NCI-H345 treated with DMSO at 0.1 percent for 48 hours (cell line): ENCODE data around the gene SLC5A10.
"Not testable (repeated sequence)": the region's sequence is repeated elsewhere in the genome, so short reads cannot be mapped to it uniquely, and the experiment has no call there.

ENCODE experiments used
- DNase-seq: peaks from one replicate; lab custom pipeline; 2025; ENCODE audit not compliant: unreplicated experiment; lab: John Stamatoyannopoulos, UW

Gene SLC5A10

GRCh38 chr17:19016297-19016696 is 64.3 kb downstream of the SLC5A10 start:
- DNase-seq = no peak

DNA sequence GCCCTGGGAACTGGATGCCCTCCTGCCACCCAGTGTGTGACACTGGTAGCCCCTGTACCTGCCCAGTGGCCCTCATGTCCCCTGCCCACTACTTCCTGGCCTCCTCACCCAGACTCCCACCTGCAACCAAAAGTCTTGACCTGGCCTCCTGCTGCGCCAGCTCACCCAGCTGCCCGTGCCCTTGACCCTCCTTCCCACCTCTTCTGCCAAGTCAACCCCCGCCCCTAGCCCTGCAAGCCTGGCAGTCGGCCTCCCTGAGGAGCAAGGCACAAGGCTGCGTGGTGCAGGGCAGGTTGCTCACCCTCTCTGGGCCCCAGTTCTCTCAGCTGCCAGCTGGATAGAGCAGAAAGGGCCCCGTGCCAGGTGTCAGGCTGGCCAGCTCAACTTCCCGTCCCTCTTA is 64.9 kb downstream of the SLC5A10 start:
- DNase-seq = no peak

- DNase-seq = no peak
Observed at GRCh38 chr17:19017401-19017800, 65.4 kb downstream of the SLC5A10 start.

DNA sequence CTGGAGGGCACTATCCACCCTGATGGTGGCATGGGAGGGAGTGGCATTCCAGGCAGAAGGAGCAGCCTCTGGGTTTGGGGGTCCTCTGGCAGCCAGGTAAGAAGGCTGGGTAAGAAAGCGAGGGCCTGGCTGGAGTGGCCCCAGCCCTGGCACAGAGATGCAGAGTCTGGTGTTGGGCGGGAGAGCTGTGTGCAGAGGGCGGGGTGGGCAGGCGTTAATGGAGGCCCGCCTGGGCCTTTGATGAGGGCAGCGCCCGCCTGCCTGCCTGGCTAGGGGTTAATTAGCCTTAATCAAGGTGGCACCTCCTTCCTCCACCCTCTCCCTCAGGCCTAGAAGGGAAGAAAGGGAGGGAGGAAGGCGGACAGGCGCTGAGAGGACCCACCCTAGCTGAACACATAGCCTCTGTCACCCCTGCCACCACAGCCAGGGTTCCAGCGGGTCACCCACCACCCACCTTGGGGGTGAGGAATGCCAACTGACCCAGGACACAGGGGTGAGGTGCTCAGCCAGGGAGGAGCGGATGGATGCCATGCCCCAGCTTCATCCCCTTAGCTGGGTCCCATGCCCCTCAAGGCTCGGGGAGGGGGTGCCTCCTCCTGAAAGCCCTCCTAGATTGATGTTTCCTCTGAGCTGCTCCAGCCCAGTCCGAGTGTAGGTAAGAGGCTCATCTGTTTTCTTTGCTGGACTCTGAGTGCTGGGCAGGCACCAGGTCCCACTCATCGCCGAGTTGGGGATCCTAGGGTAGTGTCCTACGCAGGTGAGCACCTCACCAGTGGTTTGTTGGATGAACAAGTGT is 66.0 kb downstream of the SLC5A10 start:
- DNase-seq = no peak

DNA sequence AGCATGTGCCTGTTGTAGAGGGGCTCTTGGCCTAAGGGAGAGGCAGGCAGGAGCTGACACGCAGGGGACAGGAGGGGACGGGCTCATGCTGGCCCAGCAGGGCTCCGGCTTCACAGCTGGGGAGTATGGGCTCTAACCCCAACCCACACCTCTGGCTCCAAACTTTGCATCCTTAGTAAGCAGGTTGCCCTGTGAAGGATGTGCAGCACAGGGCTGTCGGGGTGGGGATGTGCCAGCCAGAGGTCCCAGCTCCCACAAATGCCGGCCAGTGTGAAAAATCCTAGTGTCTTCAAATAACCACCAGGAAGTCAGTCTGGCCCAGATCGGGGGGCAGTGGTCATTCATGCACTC is 66.6 kb downstream of the SLC5A10 start:
- no peak for DNase-seq

DNA sequence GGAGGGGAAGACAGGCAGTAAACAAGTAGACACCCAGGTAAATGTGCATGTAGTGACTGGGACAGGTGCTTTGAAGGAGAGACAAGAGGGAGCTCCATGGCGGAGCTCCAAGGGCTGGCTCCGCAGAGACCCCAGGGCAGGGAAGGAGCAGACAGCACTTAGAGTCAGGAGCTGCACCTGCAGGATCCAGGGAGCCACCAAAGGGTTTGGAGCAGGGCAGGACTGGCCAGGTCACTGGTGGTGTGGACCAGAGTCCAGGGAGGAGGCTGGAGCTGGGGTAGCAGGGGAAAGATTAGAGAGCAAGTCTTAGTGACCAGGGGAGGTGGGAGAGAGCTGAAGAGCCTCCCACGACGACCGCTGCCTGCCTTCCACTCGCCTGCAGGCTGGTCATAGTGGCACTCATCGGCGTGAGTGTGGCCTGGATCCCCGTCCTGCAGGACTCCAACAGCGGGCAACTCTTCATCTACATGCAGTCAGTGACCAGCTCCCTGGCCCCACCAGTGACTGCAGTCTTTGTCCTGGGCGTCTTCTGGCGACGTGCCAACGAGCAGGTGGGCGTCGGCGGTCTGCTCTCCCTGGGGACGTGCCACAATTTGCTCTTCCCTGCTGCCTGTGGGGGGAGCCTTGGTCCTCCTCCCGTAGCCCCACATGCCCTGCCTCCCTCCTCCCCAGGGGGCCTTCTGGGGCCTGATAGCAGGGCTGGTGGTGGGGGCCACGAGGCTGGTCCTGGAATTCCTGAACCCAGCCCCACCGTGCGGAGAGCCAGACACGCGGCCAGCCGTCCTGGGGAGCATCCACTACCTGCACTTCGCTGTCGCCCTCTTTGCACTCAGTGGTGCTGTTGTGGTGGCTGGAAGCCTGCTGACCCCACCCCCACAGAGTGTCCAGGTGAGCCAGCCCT is 67.3 kb downstream of the SLC5A10 start:
- DNase-seq = no peak

DNA sequence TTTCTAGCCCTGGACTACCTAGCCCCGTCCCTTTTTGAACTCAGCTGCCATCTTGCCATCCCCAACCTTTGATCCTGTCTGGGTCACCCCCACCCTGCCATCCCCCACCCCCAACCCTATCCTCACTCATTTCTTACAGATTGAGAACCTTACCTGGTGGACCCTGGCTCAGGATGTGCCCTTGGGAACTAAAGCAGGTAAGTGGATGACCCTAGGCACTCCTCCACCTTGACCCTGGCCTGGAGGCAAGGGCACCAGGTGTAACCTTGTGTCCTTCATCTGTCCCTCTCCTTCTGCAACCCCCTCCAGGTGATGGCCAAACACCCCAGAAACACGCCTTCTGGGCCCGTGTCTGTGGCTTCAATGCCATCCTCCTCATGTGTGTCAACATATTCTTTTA is 68.1 kb downstream of the SLC5A10 start:
- no peak for DNase-seq

DNA sequence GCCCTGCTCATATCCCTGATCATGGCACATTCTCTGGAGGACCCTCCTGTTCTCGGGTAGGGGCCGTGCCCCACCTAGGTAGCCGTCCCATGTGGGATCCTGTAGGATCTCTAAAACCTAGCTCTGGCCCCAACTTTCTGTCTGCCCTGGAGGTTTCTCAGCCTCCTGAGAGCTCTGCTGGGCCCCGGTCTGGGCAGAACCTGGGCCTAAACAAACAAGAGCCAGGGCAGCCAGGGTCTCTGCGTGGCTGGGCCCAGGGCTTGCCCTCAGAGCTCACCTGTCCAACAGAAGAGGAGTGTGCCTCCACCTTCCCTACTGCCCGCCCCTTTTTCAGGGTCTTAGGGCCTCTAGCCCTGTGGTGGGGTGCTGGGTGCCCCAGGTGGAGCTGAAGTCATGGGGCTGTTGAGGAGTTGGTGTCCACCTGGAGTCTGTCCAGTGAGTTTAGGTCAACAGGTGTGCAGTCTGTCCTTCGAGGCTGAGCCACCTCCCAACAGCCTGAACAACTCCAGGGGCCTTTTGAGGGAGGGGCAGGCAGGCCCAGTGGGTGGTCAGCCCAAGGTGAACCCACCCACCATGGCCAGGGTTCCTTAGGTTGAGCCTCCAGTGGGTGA is 69.2 kb downstream of the SLC5A10 start:
- DNase-seq = not testable (repeated sequence)

DNA sequence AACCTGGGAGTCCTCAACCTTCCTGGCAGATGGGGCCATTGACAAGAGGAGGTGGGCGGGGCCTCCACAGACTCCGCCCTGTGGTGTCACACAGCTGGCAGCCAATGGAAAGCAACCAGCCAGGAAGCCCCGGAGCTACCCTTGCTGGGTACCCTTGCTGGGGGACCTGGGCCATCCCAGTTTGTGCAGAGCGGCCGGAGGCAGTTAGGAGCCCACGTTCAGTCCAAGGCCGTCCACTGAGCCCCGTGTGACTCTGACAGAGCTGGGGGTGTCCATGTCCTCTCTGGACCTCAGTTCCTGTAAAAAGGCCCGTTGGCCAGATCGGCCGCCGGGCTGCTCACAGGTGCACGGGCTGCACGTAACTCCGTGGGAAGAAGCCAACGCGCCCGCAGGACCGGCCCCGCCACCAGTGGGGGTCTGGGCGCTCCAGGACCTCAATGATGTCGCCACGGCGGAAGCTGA is 69.7 kb downstream of the SLC5A10 start:
- DNase-seq = no peak

DNA sequence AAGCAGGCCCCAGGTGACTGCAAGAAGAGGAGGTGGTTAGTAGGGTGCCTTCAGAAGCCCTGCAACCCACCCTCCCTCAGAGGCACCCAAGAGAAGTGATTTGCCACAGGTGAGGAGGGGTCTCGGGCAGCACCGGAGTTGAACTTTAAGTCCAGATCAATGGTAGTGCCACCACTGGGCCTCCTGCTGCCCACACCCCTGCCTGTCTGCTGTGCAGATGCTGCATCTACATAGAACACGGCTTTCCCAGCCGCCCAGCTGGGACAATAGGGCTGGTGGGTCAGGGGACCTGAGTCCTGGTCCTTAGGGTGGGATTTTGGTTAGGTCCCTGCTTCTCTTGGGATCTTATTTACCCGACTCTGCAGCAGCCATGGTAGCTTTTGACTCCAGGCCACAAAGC is 70.2 kb downstream of the SLC5A10 start:
- no peak for DNase-seq

DNA sequence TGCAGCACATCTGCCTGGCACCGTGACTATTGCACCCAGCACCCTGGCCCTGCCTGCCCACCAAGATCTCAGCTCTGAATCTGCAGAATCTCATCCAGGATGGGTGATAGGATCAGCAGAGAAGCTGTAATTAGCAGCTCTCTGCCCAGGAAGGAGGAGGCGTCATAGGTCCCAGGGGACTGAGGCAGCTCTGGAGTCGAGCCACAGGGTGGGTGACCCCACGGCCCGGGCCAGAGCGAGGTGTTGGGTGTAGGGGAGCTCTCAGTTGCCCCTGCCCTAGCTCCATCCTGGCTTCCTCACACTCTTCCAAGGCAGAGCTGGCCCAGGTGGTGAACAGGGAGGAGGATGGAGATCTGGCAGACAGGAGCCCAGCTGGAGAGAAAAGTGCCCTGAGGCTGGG is 70.8 kb downstream of the SLC5A10 start:
- DNase-seq = no peak

- no peak for DNase-seq
Observed at GRCh38 chr17:19023209-19023999, 71.4 kb downstream of the SLC5A10 start.

- DNase-seq = no peak
Observed at GRCh38 chr17:19024101-19025078, 72.4 kb downstream of the SLC5A10 start.

DNA sequence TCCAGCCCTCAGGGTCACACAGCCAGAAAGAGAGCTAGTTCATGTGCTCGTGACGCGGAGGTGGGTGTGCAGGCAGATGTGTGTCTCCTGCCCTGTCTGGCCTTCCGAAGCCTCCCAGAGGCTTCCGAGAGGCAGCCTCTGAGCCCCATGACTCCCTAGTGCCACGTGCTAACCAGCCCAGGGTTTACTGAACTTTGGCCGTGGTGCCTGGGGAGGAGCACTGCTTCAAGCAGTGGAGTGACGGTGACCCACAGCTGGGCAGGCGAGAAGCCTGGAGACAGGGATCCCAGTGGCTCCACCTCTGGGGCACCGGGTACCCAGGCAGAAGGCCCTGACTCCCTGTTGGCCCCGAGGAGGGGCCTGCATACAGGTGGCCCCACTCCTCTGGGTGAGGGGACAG is 76.7 kb downstream of the SLC5A10 start:
- not testable (repeated sequence) for DNase-seq

GRCh38 chr17:19029740-19030139 is 77.8 kb downstream of the SLC5A10 start:
- DNase-seq = not testable (repeated sequence)

DNA sequence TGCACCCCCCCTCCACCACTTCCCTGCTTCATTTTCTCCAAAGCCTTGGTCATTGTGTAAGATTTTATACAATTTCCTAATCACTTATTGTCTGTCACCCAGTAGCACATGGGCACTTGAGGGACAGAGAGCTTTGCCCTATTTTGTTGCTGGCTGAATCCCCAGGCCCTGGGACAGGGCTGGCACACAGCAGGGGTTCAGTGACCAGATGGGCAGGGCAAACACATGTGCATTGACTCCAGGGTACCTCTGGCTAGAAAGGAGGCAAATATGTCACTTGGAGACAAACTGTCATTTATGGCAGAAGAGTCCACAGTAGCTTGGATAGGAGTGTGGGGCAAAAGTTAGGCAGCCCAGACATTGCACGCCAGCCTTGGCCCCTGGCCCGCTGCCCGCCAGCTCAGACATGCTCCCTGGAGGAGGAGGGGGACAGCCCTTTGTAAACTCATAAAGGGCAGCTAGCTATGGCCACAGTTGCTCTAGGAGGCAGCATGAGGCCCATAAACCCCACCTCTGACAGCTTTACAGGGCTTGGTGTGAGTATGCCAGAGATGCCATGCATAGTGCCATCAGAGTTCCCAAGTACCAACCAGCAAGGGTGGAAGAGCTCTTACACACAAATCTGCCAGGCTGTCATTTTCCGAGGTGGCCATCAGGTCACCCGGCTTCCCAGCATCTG is 78.9 kb downstream of the SLC5A10 start:
- not testable (repeated sequence) for DNase-seq

DNA sequence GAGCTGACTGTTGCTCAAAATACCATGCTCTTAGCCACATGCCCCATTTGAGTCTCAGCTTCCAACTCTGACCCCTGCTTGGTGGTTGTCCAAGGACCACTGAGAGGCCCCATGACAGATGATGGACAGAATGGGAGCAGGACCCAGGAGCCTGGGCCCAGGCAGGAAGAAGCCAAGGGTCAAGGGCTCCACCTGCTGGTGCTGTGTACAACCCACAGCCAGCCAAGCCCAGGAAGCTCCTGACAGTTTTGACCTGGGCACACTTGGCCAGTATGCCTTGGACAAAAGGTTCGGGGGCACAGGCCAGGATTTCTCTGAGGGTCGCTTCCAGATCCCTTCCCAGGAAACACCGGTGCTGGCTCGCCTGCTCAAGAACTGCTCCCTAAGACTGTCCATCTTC is 79.8 kb downstream of the SLC5A10 start:
- DNase-seq = not testable (repeated sequence)

DNA sequence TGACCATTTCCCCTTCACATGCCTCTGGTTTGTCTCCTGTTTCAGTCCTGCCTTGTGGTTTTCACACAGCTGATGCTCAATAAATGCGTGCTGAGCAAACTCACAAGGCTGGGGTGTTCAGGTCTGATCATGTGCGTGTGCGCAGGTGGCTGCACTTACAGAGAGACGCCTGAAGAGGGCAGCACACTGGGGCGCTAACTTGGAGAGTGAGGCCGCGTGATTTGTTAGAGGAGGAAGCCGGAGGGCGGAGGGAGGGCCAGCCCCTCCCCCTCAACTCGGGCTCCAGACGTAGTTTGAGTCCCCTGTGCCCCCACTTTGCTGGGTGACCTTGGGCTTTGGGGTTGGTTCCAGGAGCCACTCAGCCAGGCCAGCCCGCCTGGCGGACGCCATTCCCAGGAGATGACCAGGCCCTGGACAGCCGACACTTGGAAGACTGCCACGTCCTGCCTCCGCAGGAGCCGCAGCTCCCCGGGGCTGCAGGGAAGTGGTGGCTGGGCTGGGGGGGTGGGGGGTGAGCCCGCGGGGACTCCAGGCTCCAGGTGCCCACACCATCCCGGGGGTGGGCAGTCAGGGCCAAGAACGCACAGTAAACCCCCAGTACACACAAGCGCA is 80.5 kb downstream of the SLC5A10 start:
- not testable (repeated sequence) for DNase-seq

- DNase-seq = not testable (repeated sequence)
Observed at GRCh38 chr17:19036186-19036585, 84.2 kb downstream of the SLC5A10 start.
